SK-N-SH (cell line): ENCODE measurements around the gene SLC6A11.

Experiments
- EZH2phosphoT487 ChIP-seq: fragments of 200-600 bp; sonication (generic); IDR thresholded peaks from 2 replicates; pipeline ENCODE4 v1.6.1; 2017; ENCODE audit warnings: low read depth, mixed run types, mild to moderate bottlenecking, antibody characterized with exemption, moderate library complexity, borderline replicate concordance
- NRF1 ChIP-seq: IDR thresholded peaks from 2 replicates; pipeline ENCODE4 v1.6.1; 2012; ENCODE audit warnings: low read depth, mild to moderate bottlenecking, low read length
- RAD21 ChIP-seq: IDR thresholded peaks from 2 replicates; pipeline ENCODE4 v1.6.1; 2012; ENCODE audit warnings: mild to moderate bottlenecking, low read length
- SMC3 ChIP-seq: IDR thresholded peaks from 2 replicates; pipeline ENCODE4 v1.6.1; 2012; ENCODE audit warnings: low read depth, low read length, improper control_type of control experiment
- TCF12 ChIP-seq: IDR thresholded peaks from 2 replicates; pipeline ENCODE4 v1.4.0; 2012
- TF ChIP-seq, protein P1 (sequence below): IDR thresholded peaks from 2 replicates; pipeline ENCODE4 v1.4.0; 2012; ENCODE audit warnings: low read depth, borderline replicate concordance
- TF ChIP-seq, protein P2 (sequence below): fragments of 200-600 bp; sonication (generic); IDR thresholded peaks from 2 replicates; pipeline ENCODE4 v1.6.1; 2017; ENCODE audit warnings: antibody characterized with exemption, mild to moderate bottlenecking, moderate library complexity

DNA sequence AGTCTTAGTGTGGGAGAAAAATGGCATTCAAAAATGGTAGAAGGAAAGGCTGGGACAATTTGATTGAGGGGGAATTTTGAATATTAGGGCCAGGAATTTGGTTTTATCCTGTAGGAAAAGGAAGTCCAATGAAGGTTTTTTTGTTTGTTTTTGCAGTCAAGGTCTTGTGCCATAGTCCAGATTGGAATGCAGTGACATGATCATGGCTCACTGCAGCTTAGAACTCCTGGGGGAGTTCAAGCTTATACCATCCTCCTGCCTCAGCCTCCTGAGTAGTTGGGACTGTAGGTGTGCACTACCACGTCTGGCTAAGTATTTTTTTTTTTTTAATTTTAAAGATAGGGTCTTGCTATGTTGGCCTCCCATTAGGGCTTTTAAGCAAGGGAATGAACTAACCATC lies 2.6 kb upstream of the SLC6A11 start:
- TF ChIP-seq, protein P1, sequence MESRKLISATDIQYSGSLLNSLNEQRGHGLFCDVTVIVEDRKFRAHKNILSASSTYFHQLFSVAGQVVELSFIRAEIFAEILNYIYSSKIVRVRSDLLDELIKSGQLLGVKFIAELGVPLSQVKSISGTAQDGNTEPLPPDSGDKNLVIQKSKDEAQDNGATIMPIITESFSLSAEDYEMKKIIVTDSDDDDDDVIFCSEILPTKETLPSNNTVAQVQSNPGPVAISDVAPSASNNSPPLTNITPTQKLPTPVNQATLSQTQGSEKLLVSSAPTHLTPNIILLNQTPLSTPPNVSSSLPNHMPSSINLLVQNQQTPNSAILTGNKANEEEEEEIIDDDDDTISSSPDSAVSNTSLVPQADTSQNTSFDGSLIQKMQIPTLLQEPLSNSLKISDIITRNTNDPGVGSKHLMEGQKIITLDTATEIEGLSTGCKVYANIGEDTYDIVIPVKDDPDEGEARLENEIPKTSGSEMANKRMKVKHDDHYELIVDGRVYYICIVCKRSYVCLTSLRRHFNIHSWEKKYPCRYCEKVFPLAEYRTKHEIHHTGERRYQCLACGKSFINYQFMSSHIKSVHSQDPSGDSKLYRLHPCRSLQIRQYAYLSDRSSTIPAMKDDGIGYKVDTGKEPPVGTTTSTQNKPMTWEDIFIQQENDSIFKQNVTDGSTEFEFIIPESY = no peak
- TF ChIP-seq, protein P2, sequence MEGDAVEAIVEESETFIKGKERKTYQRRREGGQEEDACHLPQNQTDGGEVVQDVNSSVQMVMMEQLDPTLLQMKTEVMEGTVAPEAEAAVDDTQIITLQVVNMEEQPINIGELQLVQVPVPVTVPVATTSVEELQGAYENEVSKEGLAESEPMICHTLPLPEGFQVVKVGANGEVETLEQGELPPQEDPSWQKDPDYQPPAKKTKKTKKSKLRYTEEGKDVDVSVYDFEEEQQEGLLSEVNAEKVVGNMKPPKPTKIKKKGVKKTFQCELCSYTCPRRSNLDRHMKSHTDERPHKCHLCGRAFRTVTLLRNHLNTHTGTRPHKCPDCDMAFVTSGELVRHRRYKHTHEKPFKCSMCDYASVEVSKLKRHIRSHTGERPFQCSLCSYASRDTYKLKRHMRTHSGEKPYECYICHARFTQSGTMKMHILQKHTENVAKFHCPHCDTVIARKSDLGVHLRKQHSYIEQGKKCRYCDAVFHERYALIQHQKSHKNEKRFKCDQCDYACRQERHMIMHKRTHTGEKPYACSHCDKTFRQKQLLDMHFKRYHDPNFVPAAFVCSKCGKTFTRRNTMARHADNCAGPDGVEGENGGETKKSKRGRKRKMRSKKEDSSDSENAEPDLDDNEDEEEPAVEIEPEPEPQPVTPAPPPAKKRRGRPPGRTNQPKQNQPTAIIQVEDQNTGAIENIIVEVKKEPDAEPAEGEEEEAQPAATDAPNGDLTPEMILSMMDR = no peak
- TF ChIP-seq TCF12 = no peak
- no peak for TF ChIP-seq EZH2phosphoT487
- no peak for TF ChIP-seq RAD21
- no peak for TF ChIP-seq NRF1
- no peak for TF ChIP-seq SMC3
